GM12801 (cell line): ENCODE data around the gene PSMF1.

ENCODE experiments used
- CTCF ChIP-seq: IDR thresholded peaks from one replicate; pipeline ENCODE4 v1.5.1; 2011; ENCODE audit warnings: control low read depth; ENCODE audit not compliant: insufficient read length; ENCODE audit errors: extremely low read depth

Gene PSMF1

GRCh38 chr20:1150968-1151367 is 32.6 kb downstream of the PSMF1 start:
- no peak for TF ChIP-seq CTCF

GRCh38 chr20:1154226-1154625 is 35.8 kb downstream of the PSMF1 start:
- no peak for TF ChIP-seq CTCF

- TF ChIP-seq CTCF, result no peak
Observed at GRCh38 chr20:1154691-1155090, 36.3 kb downstream of the PSMF1 start.

- TF ChIP-seq CTCF, result no peak
Observed at GRCh38 chr20:1155342-1155741, 36.9 kb downstream of the PSMF1 start.

GRCh38 chr20:1160496-1160895 is 42.1 kb downstream of the PSMF1 start:
- TF ChIP-seq CTCF, result no peak

GRCh38 chr20:1160991-1161390 is 42.6 kb downstream of the PSMF1 start:
- no peak for TF ChIP-seq CTCF

- TF ChIP-seq CTCF, result no peak
Observed at GRCh38 chr20:1163105-1163504, 44.7 kb downstream of the PSMF1 start.

- TF ChIP-seq CTCF, result no peak
Observed at GRCh38 chr20:1163653-1164052, 45.3 kb downstream of the PSMF1 start.
